HEK293 (cell line): ENCODE data around the gene MRRF.
"Not testable (repeated sequence)": the region's sequence is repeated elsewhere in the genome, so short reads cannot be mapped to it uniquely, and the experiment has no call there.

Source experiments
- CTCF ChIA-PET: fragments of 350-600 bp; formaldehyde crosslinking; extraction: SDS; loops from one replicate; lab custom pipeline; 2021; ENCODE audit warnings: antibody characterized with exemption; lab: Yijun Ruan, JAX
- POLR2A ChIA-PET: fragments of 300-600 bp; formaldehyde crosslinking; extraction: SDS; loops from one replicate; lab custom pipeline; 2020; ENCODE audit warnings: antibody characterized with exemption, inconsistent platforms; lab: Yijun Ruan, JAX
- H3K27ac ChIP-seq: fragments of 200-500 bp; sonication (Bioruptor generic); 2 replicates; pipeline ENCODE4 v1.5.1; 2014; ENCODE audit warnings: low read depth, low read length, control low read depth, inconsistent platforms; ENCODE audit errors: extremely low read depth
- H3K36me3 ChIP-seq, 2 experiments: fragments of 200-500 bp in 1 of 2; sonication (Bioruptor generic) in 1 of 2; 1 replicate in 1 of 2; 2 replicates in 1 of 2; pipeline ENCODE4 v1.5.1; 2014 to 2017; ENCODE audit warnings: inconsistent platforms in 2 of 2, low read length in 2 of 2; ENCODE audit not compliant: control insufficient read depth in 2 of 2, insufficient read depth in 1 of 2
- H3K4me1 ChIP-seq: fragments of 200-500 bp; sonication (Bioruptor generic); 2 replicates; pipeline ENCODE4 v1.5.1; 2014; ENCODE audit warnings: mild to moderate bottlenecking, low read length, inconsistent platforms; ENCODE audit not compliant: control insufficient read depth, insufficient read depth
- H3K4me3 ChIP-seq: 2 replicates; pipeline ENCODE4 v1.5.1; 2011; ENCODE audit warnings: low read depth, mild to moderate bottlenecking, control low read depth, low read length, moderate library complexity
- H3K9me3 ChIP-seq: fragments of 200-500 bp; sonication (Bioruptor generic); 2 replicates; pipeline ENCODE4 v1.5.1; 2014; ENCODE audit warnings: low read depth, low read length, inconsistent platforms; ENCODE audit not compliant: control insufficient read depth, insufficient read depth
- EGR2 ChIP-seq: fragments of 450-650 bp; formaldehyde crosslinking; IDR thresholded peaks from 2 replicates; pipeline ENCODE4 v1.5.1; 2016; ENCODE audit warnings: low read depth, missing biosample characterization, missing genetic modification characterization
- GLI2 ChIP-seq: fragments of 450-650 bp; formaldehyde crosslinking; IDR thresholded peaks from 2 replicates; pipeline ENCODE4; 2017; ENCODE audit warnings: missing biosample characterization, missing genetic modification characterization, low read depth, borderline replicate concordance
- SALL2 ChIP-seq: fragments of 450-650 bp; formaldehyde crosslinking; IDR thresholded peaks from 2 replicates; pipeline ENCODE4 v1.5.0; 2017; ENCODE audit warnings: missing biosample characterization, mild to moderate bottlenecking, missing genetic modification characterization, borderline replicate concordance
- ZBTB17 ChIP-seq: fragments of 450-650 bp; formaldehyde crosslinking; IDR thresholded peaks from 2 replicates; pipeline ENCODE4 v1.5.1; 2016; ENCODE audit warnings: missing biosample characterization, missing genetic modification characterization
- ZFHX2 ChIP-seq: fragments of 450-650 bp; formaldehyde crosslinking; conservative IDR thresholded peaks from 2 replicates; pipeline ENCODE4 v1.5.1; 2016; ENCODE audit warnings: missing biosample characterization, missing genetic modification characterization
- ZFP69B ChIP-seq: fragments of 450-650 bp; formaldehyde crosslinking; IDR thresholded peaks from 2 replicates; pipeline ENCODE4 v1.5.1; 2016; ENCODE audit warnings: missing biosample characterization, missing genetic modification characterization
- ZNF211 ChIP-seq: fragments of 450-650 bp; formaldehyde crosslinking; IDR thresholded peaks from 2 replicates; pipeline ENCODE4 v1.5.1; 2016; ENCODE audit warnings: low read depth, missing biosample characterization, missing genetic modification characterization
- ZNF324 ChIP-seq: fragments of 450-650 bp; formaldehyde crosslinking; IDR thresholded peaks from 2 replicates; pipeline ENCODE4 v1.5.1; 2016; ENCODE audit warnings: missing biosample characterization, missing genetic modification characterization
- ZNF335 ChIP-seq: fragments of 450-650 bp; formaldehyde crosslinking; conservative IDR thresholded peaks from 2 replicates; pipeline ENCODE4 v1.5.1; 2016; ENCODE audit warnings: missing biosample characterization, missing genetic modification characterization
- ZNF341 ChIP-seq: fragments of 450-650 bp; formaldehyde crosslinking; IDR thresholded peaks from 2 replicates; pipeline ENCODE4; 2016; ENCODE audit warnings: low read depth, missing biosample characterization, missing genetic modification characterization
- ZNF48 ChIP-seq: fragments of 450-650 bp; formaldehyde crosslinking; IDR thresholded peaks from 2 replicates; pipeline ENCODE4 v1.5.1; 2016; ENCODE audit warnings: missing biosample characterization, missing genetic modification characterization
- ZNF518A ChIP-seq: fragments of 450-650 bp; formaldehyde crosslinking; conservative IDR thresholded peaks from 2 replicates; pipeline ENCODE4 v1.5.1; 2016; ENCODE audit warnings: low read depth, missing biosample characterization, missing genetic modification characterization
- ZNF544 ChIP-seq: fragments of 450-650 bp; formaldehyde crosslinking; IDR thresholded peaks from 2 replicates; pipeline ENCODE4 v1.5.0; 2017; ENCODE audit warnings: missing biosample characterization, missing genetic modification characterization
- ZNF639 ChIP-seq: fragments of 450-650 bp; formaldehyde crosslinking; IDR thresholded peaks from 2 replicates; pipeline ENCODE4 v1.5.1; 2016; ENCODE audit warnings: missing biosample characterization, missing genetic modification characterization
- ZNF677 ChIP-seq: fragments of 450-650 bp; IDR thresholded peaks from 2 replicates; pipeline ENCODE4 v1.5.0; 2018; ENCODE audit warnings: missing biosample characterization, mild to moderate bottlenecking, missing genetic modification characterization, moderate library complexity
- ZNF707 ChIP-seq: fragments of 450-650 bp; formaldehyde crosslinking; IDR thresholded peaks from 2 replicates; pipeline ENCODE4 v1.5.1; 2016; ENCODE audit warnings: missing biosample characterization, missing genetic modification characterization
- ZSCAN16 ChIP-seq: fragments of 450-650 bp; formaldehyde crosslinking; IDR thresholded peaks from 2 replicates; pipeline ENCODE4 v1.5.1; 2016; ENCODE audit warnings: missing biosample characterization, missing genetic modification characterization

MRRF gene

GRCh38 chr9:122327175-122327574, 62.5 kb downstream of the MRRF start (continued):
- no peak for TF ChIP-seq ZNF518A (tag by site-specific recombination)

- CTCF ChIA-PET, result no interaction called here
Observed at GRCh38 chr9:122329597-122329996, 64.9 kb downstream of the MRRF start.

GRCh38 chr9:122330466-122330865, 65.8 kb downstream of the MRRF start:
- not testable (repeated sequence) for H3K27ac ChIP-seq, H3K4me3 ChIP-seq, H3K4me1 ChIP-seq, H3K9me3 ChIP-seq
- peaks cover 0 to 12% of the 10 kb centered on the region in 2 experiments; a peak in 2 of 3 replicates for H3K36me3 ChIP-seq
- CTCF ChIA-PET, result interaction anchor here (0.8 kb wide), 1 partner anchor 231 kb away, joined by 3 read pairs; no protein-coding TSS in a partner anchor
- POLR2A ChIA-PET, result interaction anchor here (1.3 kb wide), 1 partner anchor 66 kb away, joined by 3 read pairs; the partner anchor contains the start of genes MRRF and RBM18

More at GRCh38 chr9:122329597-122329996, 64.9 kb downstream of the MRRF start:
- TF ChIP-seq ZNF677 (tag by site-specific recombination) (no peak), ZNF544 (tag by site-specific recombination) (no peak), ZSCAN16 (tag by site-specific recombination) (no peak), SALL2 (tag by site-specific recombination) (no peak), ZBTB17 (tag by site-specific recombination) (no peak), ZNF48 (tag by site-specific recombination) (no peak), ZNF639 (tag by site-specific recombination) (no peak), ZNF324 (tag by site-specific recombination) (no peak)
- POLR2A ChIA-PET, result no interaction called here
- Histone ChIP-seq H3K27ac (no peak overlapping the region), H3K36me3 (peaks cover 0 to 18% of the 10 kb centered on the region in 2 experiments; a peak in 2 of 3 replicates), H3K4me1 (no peaks in the 10 kb centered on the region), H3K4me3 (no peak overlapping the region), H3K9me3 (no peaks in the 10 kb centered on the region)

GRCh38 chr9:122331523-122331927, 66.8 kb downstream of the MRRF start:
- Histone ChIP-seq H3K4me3 (no peak overlapping the region), H3K4me1 (no peaks in the 10 kb centered on the region), H3K27ac (no peak overlapping the region), H3K9me3 (no peaks in the 10 kb centered on the region), H3K36me3 (peaks cover 0 to 12% of the 10 kb centered on the region in 2 experiments; a peak in 1 of 3 replicates)
- TF ChIP-seq ZNF707, result no peak
- peak; percentile 62 for TF ChIP-seq EGR2 (tag by site-specific recombination)
- TF ChIP-seq ZNF335 (tag by site-specific recombination), result no peak
- TF ChIP-seq GLI2, result no peak
- peak; percentile 46; the same call in 1 of the 2 replicates for TF ChIP-seq ZFHX2 (tag by site-specific recombination)
- no peak for TF ChIP-seq ZFP69B (tag by site-specific recombination)
- TF ChIP-seq ZNF341 (tag by site-specific recombination), result no peak
- TF ChIP-seq ZNF211 (tag by site-specific recombination), result no peak
- ChIA-PET POLR2A (no interaction called here), CTCF (interaction anchor here (0.8 kb wide), 1 partner anchor 207 kb away, joined by 3 read pairs; no protein-coding TSS in a partner anchor)
